Measurements from ENCODE around the gene IPCEF1. TPM values are rescaled to one million over a fixed set of nuclear protein-coding genes. Genes with fewer than 3 reads are reported as not detected.
A peak's percentile ranks its signal among the peaks of the same experiment; 100 is the strongest.

Gene IPCEF1
- total RNA-seq, result 1 to 10 TPM; 3.7 to 4.7 TPM
- polyA plus RNA-seq, result 1 to 10 TPM; 1.8 to 1.9 TPM
- long read RNA-seq, donor 1, partial matches to known transcripts, result 0 of 3 reads
- long read RNA-seq, donor 1, other reads (novel, unspliced or antisense), result 3 of 3 reads
- long read RNA-seq, donor 2, partial matches to known transcripts, result 0 of 2 reads
- long read RNA-seq, donor 2, other reads (novel, unspliced or antisense), result 2 of 2 reads

GRCh38 chr6:154356690-154357089 is at the start of gene IPCEF1:
TSS of gene IPCEF1 (minus strand) at chr6:154356803. CDS start at chr6:154265947, 90,856 bp downstream.
- 93 to 94% methylated on average over 3 of the region's 3 CpGs for WGBS, 2 donors
- Histone ChIP-seq H3K27ac (ENCODE audit: low read depth in 1 of 2, low read length in 2 of 2) (no peak within 1 kb of the TSS), H3K4me1 (ENCODE audit: control insufficient read depth in 1 of 2, insufficient read depth in 2 of 2, low read length in 2 of 2) (no peaks in the 10 kb centered on the region), H3K4me3 (ENCODE audit: low read length in 2 of 2) (no peak within 1 kb of the TSS), H3K27me3 (ENCODE audit: control insufficient read depth in 1 of 2, insufficient read depth in 2 of 2, low read length in 1 of 2) (no peaks in the 10 kb centered on the region), H3K9me3 (ENCODE audit: control insufficient read depth, low read length) (no peaks in the 10 kb centered on the region), H3K36me3 (ENCODE audit: control insufficient read depth in 1 of 2, insufficient read depth in 2 of 2, low read length in 1 of 2) (no peaks in the 10 kb centered on the region)
- intact Hi-C loops (cut with DNase I), result no loop called here
- DNase-seq (no peak), ATAC-seq (ENCODE audit: low FRiP score) (peak; percentile 36)

- H3K27me3 ChIP-seq (ENCODE audit: control insufficient read depth in 1 of 2, insufficient read depth in 2 of 2, low read length in 1 of 2), result no peaks in the 10 kb centered on the region
- no peaks in the 10 kb centered on the region for H3K9me3 ChIP-seq (ENCODE audit: control insufficient read depth, low read length)
- H3K36me3 ChIP-seq (ENCODE audit: control insufficient read depth in 1 of 2, insufficient read depth in 2 of 2, low read length in 1 of 2), result peaks cover 0 to under 1% of the 10 kb centered on the region in 2 donors
- 93 to 94% methylated on average over 20 of the region's 20 CpGs for WGBS, 2 donors
- intact Hi-C loops (cut with DNase I), result loop anchor here (10.0 kb wide), 1 partner anchor 252 kb away; no protein-coding TSS in a partner anchor
- H3K27ac ChIP-seq (ENCODE audit: low read depth in 1 of 2, low read length in 2 of 2), result no peak overlapping the region
- no peak overlapping the region for H3K4me3 ChIP-seq (ENCODE audit: low read length in 2 of 2)
- DNase-seq, result no peak
- H3K4me1 ChIP-seq (ENCODE audit: control insufficient read depth in 1 of 2, insufficient read depth in 2 of 2, low read length in 2 of 2), result peaks cover 2 to 6% of the 10 kb centered on the region in 2 donors
- ATAC-seq (ENCODE audit: low FRiP score), result no peak
Observed at GRCh38 chr6:154406301-154406700, 49.7 kb upstream of the IPCEF1 start.

DNA sequence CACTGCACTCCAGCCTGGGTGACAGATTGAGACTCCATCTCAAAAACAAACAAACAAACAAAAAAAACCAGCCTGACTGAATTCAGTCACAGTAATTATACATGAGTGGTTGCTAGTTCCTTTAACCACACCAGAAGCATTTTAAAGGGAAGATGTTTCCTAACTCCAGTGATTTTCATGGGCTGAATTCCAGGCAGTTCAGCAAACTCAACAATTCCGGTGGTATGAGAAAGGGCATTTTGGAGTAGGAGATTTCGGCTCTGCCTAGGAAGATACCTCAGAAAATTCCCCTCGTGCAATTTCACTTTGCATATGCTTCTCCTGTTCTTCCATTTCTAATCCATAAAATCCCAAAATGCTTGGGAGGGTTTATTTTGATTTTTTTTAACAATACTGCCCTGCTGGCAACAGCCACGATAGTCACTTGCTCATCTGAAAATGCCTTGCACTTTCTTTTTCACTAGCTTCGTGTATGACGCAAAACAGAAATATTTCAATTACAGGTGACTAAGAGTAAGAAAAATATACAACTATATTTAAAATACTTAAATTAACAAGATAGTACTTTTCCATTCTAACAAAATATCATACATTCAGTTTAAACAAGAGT is 48.3 kb upstream of the IPCEF1 start:
- intact Hi-C loops (cut with DNase I), result loop anchor here (10.0 kb wide), 1 partner anchor 250 kb away; no protein-coding TSS in a partner anchor
- DNase-seq (no peak), ATAC-seq (ENCODE audit: low FRiP score) (no peak)
- 9 to 11% methylated on average over 6 of the region's 6 CpGs for whole genome bisulfite sequencing, 2 donors
- Histone ChIP-seq H3K27ac (ENCODE audit: low read depth in 1 of 2, low read length in 2 of 2) (peak overlapping the region in 1 of 2 donors; percentile 47), H3K4me1 (ENCODE audit: control insufficient read depth in 1 of 2, insufficient read depth in 2 of 2, low read length in 2 of 2) (peaks cover 0 to 6% of the 10 kb centered on the region in 2 donors), H3K9me3 (ENCODE audit: control insufficient read depth, low read length) (no peaks in the 10 kb centered on the region), H3K27me3 (ENCODE audit: control insufficient read depth in 1 of 2, insufficient read depth in 2 of 2, low read length in 1 of 2) (no peaks in the 10 kb centered on the region), H3K36me3 (ENCODE audit: control insufficient read depth in 1 of 2, insufficient read depth in 2 of 2, low read length in 1 of 2) (peaks cover 0 to 2% of the 10 kb centered on the region in 2 donors), H3K4me3 (ENCODE audit: low read length in 2 of 2) (peak overlapping the region in 1 of 2 donors; percentile 52)

GRCh38 chr6:154403788-154404187 is 47.2 kb upstream of the IPCEF1 start:
- WGBS, 2 donors, result 9 to 11% methylated on average over 4 of the region's 4 CpGs
- Histone ChIP-seq H3K4me3 (ENCODE audit: low read length in 2 of 2) (no peak overlapping the region), H3K27me3 (ENCODE audit: control insufficient read depth in 1 of 2, insufficient read depth in 2 of 2, low read length in 1 of 2) (no peaks in the 10 kb centered on the region), H3K27ac (ENCODE audit: low read depth in 1 of 2, low read length in 2 of 2) (peak overlapping the region in 1 of 2 donors; percentile 67), H3K9me3 (ENCODE audit: control insufficient read depth, low read length) (no peaks in the 10 kb centered on the region), H3K4me1 (ENCODE audit: control insufficient read depth in 1 of 2, insufficient read depth in 2 of 2, low read length in 2 of 2) (peaks cover 0 to 8% of the 10 kb centered on the region in 2 donors), H3K36me3 (ENCODE audit: control insufficient read depth in 1 of 2, insufficient read depth in 2 of 2, low read length in 1 of 2) (peaks cover 0 to 2% of the 10 kb centered on the region in 2 donors)
- intact Hi-C loops (cut with DNase I), result loop anchor here (10.0 kb wide), 1 partner anchor 249 kb away; no protein-coding TSS in a partner anchor
- peak in 1 of 2 donors; percentile 60 for DNase-seq
- no peak for ATAC-seq (ENCODE audit: low FRiP score)

GRCh38 chr6:154402081-154402780 is 45.6 kb upstream of the IPCEF1 start:
- no peak for ATAC-seq (ENCODE audit: low FRiP score)
- no peak overlapping the region for H3K4me3 ChIP-seq (ENCODE audit: low read length in 2 of 2)
- peaks cover 0 to 2% of the 10 kb centered on the region in 2 donors for H3K36me3 ChIP-seq (ENCODE audit: control insufficient read depth in 1 of 2, insufficient read depth in 2 of 2, low read length in 1 of 2)
- WGBS, 2 donors, result 90 to 96% methylated on average over 6 of the region's 6 CpGs
- no peaks in the 10 kb centered on the region for H3K9me3 ChIP-seq (ENCODE audit: control insufficient read depth, low read length)
- DNase-seq, result no peak
- intact Hi-C loops (cut with DNase I), result loop anchor here (10.0 kb wide), 1 partner anchor 247 kb away; no protein-coding TSS in a partner anchor
- H3K4me1 ChIP-seq (ENCODE audit: control insufficient read depth in 1 of 2, insufficient read depth in 2 of 2, low read length in 2 of 2), result peaks cover 0 to 7% of the 10 kb centered on the region in 2 donors
- H3K27ac ChIP-seq (ENCODE audit: low read depth in 1 of 2, low read length in 2 of 2), result no peak overlapping the region
- H3K27me3 ChIP-seq (ENCODE audit: control insufficient read depth in 1 of 2, insufficient read depth in 2 of 2, low read length in 1 of 2), result no peaks in the 10 kb centered on the region

GRCh38 chr6:154399097-154399496 is 42.5 kb upstream of the IPCEF1 start:
- H3K4me1 ChIP-seq (ENCODE audit: control insufficient read depth in 1 of 2, insufficient read depth in 2 of 2, low read length in 2 of 2), result peaks cover 0 to 5% of the 10 kb centered on the region in 2 donors
- peaks cover 0 to 2% of the 10 kb centered on the region in 2 donors for H3K36me3 ChIP-seq (ENCODE audit: control insufficient read depth in 1 of 2, insufficient read depth in 2 of 2, low read length in 1 of 2)
- intact Hi-C loops (cut with DNase I), result no loop called here
- ATAC-seq (ENCODE audit: low FRiP score) (no peak), DNase-seq (no peak)
- H3K4me3 ChIP-seq (ENCODE audit: low read length in 2 of 2), result no peak overlapping the region
- H3K27me3 ChIP-seq (ENCODE audit: control insufficient read depth in 1 of 2, insufficient read depth in 2 of 2, low read length in 1 of 2), result no peaks in the 10 kb centered on the region
- no peak overlapping the region for H3K27ac ChIP-seq (ENCODE audit: low read depth in 1 of 2, low read length in 2 of 2)
- no peaks in the 10 kb centered on the region for H3K9me3 ChIP-seq (ENCODE audit: control insufficient read depth, low read length)
- WGBS, 2 donors, result 67 to 69% methylated on average over 5 of the region's 5 CpGs

- H3K9me3 ChIP-seq (ENCODE audit: control insufficient read depth, low read length), result no peaks in the 10 kb centered on the region
- H3K4me1 ChIP-seq (ENCODE audit: control insufficient read depth in 1 of 2, insufficient read depth in 2 of 2, low read length in 2 of 2), result peaks cover 0 to 5% of the 10 kb centered on the region in 2 donors
- no peaks in the 10 kb centered on the region for H3K27me3 ChIP-seq (ENCODE audit: control insufficient read depth in 1 of 2, insufficient read depth in 2 of 2, low read length in 1 of 2)
- peaks cover 0 to 2% of the 10 kb centered on the region in 2 donors for H3K36me3 ChIP-seq (ENCODE audit: control insufficient read depth in 1 of 2, insufficient read depth in 2 of 2, low read length in 1 of 2)
- no peak for DNase-seq
- ATAC-seq (ENCODE audit: low FRiP score), result no peak
- no peak overlapping the region for H3K27ac ChIP-seq (ENCODE audit: low read depth in 1 of 2, low read length in 2 of 2)
- intact Hi-C loops (cut with DNase I), result no loop called here
- WGBS, 2 donors, result 92 to 98% methylated on average over 9 of the region's 9 CpGs
- no peak overlapping the region for H3K4me3 ChIP-seq (ENCODE audit: low read length in 2 of 2)
Observed at GRCh38 chr6:154397491-154398195, 41.0 kb upstream of the IPCEF1 start.

DNA sequence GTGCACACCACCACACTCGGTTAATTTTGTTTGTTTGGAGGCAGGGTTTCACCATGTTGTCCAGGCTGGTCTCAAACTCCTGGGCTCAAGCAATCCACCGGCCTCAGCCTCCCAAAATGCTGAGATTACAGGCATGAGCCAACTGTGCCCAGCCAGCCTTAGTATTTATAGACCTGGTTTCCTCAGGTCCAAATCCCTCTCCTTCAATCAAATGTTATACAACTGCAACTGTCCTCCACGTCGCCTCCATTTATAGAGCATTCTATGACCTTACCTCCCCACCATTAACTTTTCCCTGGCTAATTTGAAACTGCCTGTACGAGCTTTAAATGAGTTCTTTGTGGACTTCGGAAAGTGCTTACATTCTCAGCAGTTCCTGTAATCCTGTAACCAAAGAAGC is 39.3 kb upstream of the IPCEF1 start:
- intact Hi-C loops (cut with DNase I), result no loop called here
- no peak for ATAC-seq (ENCODE audit: low FRiP score)

More for the DNA sequence above, 39.3 kb upstream of the IPCEF1 start:
- no peaks in the 10 kb centered on the region for H3K27me3 ChIP-seq (ENCODE audit: control insufficient read depth in 1 of 2, insufficient read depth in 2 of 2, low read length in 1 of 2)
- no peak for DNase-seq
- no peak overlapping the region for H3K4me3 ChIP-seq (ENCODE audit: low read length in 2 of 2)
- no peak overlapping the region for H3K27ac ChIP-seq (ENCODE audit: low read depth in 1 of 2, low read length in 2 of 2)
- peaks cover 0 to 5% of the 10 kb centered on the region in 2 donors for H3K4me1 ChIP-seq (ENCODE audit: control insufficient read depth in 1 of 2, insufficient read depth in 2 of 2, low read length in 2 of 2)
- no peaks in the 10 kb centered on the region for H3K36me3 ChIP-seq (ENCODE audit: control insufficient read depth in 1 of 2, insufficient read depth in 2 of 2, low read length in 1 of 2)
- H3K9me3 ChIP-seq (ENCODE audit: control insufficient read depth, low read length), result no peaks in the 10 kb centered on the region
- 92 to 94% methylated on average over 6 of the region's 6 CpGs for WGBS, 2 donors
